K562 (cell line): ENCODE data around the gene CTDSP2. TPM values are rescaled to one million over a fixed set of nuclear protein-coding genes. Genes with fewer than 3 reads are reported as not detected.

Source experiments
- ASH1L ChIP-seq: fragments of 450-650 bp; IDR thresholded peaks from 2 replicates; pipeline ENCODE4 v1.6.1; 2018; ENCODE audit warnings: borderline replicate concordance, mild to moderate bottlenecking, low read depth; ENCODE audit not compliant: partially characterized antibody
- FOXK2 ChIP-seq, 2 experiments: fragments of 450-650 bp; IDR thresholded peaks in 1 of 2; conservative IDR thresholded peaks in 1 of 2; 2 replicates each; pipeline ENCODE4 v1.6.1; 2016; ENCODE audit warnings: low read depth in 2 of 2, mild to moderate bottlenecking in 1 of 2
- GABPA ChIP-seq: fragments of 200-800 bp; sonication (Bioruptor generic); conservative IDR thresholded peaks from 2 replicates; pipeline ENCODE4 v1.6.1; 2016; ENCODE audit warnings: low read depth, missing genetic modification characterization, missing compliant biosample characterization
- HCFC1 ChIP-seq: IDR thresholded peaks from 2 replicates; pipeline ENCODE4 v1.6.1; 2012; ENCODE audit warnings: low read depth, low read length, improper control_type of control experiment
- NCOA1 ChIP-seq: fragments of 450-650 bp; IDR thresholded peaks from 2 replicates; pipeline ENCODE4 v1.6.1; 2016; ENCODE audit warnings: low read depth
- SIRT6 ChIP-seq: IDR thresholded peaks from one replicate; pipeline ENCODE4 v1.6.1; 2012; ENCODE audit warnings: low read depth, mild to moderate bottlenecking, control low read depth, inconsistent platforms, low read length, moderate library complexity
- STAG1 ChIP-seq: sonication (generic); formaldehyde crosslinking; IDR thresholded peaks from 2 replicates; pipeline ENCODE4 v1.5.0; 2020; ENCODE audit warnings: missing genetic modification reagents, borderline replicate concordance
- ZNF316 ChIP-seq: fragments of 450-650 bp; IDR thresholded peaks from 2 replicates; pipeline ENCODE4 v1.6.1; 2016
- ZNF699 ChIP-seq: fragments of 250-450 bp; sonication (Bioruptor Pico); IDR thresholded peaks from 2 replicates; pipeline ENCODE4 v1.8.0; 2021; ENCODE audit warnings: mild to moderate bottlenecking, moderate library complexity; ENCODE audit not compliant: insufficient replicate concordance
- polyA plus RNA-seq, 8 experiments: library from polyadenylated mRNA; depleted of rRNA in 4 of 8; stranded (reverse) in 5 of 8; unstranded in 3 of 8; fragments of >200 nt; fragmentation: Nextera tagmentation in 2 of 8; fragmentation: Illumina TruSeq in 1 of 8; extraction: Ambion mirVana in 2 of 8; extraction: Trizol in 1 of 8; gene quantifications; 2 replicates each; pipeline versions ENCODE4 v1.2.1 to v1.2.3, GENCODE V29; 2011 to 2014; ENCODE audit warnings: inconsistent platforms in 1 of 8, missing spikeins in 1 of 8
- total RNA-seq, 7 experiments: library from RNA; depleted of rRNA in 6 of 7; stranded (reverse); fragments of >200 nt in 6 of 7; fragmentation: Illumina TruSeq in 2 of 7; extraction: Trizol in 2 of 7; gene quantifications; 2 replicates each; pipeline versions ENCODE4 v1.2.1 to v1.2.3, GENCODE V29; 2011 to 2021; ENCODE audit warnings: low replicate concordance in 1 of 7
- TF ChIP-seq, protein P1 (sequence below), 2 experiments: fragments of 450-650 bp; formaldehyde crosslinking in 1 of 2; IDR thresholded peaks; 2 replicates each; pipeline versions ENCODE4 v1.4.0 to v1.6.1; 2014 to 2020; ENCODE audit warnings: mild to moderate bottlenecking in 2 of 2, borderline replicate concordance in 1 of 2, low read depth in 1 of 2
- TF ChIP-seq, protein P2 (sequence below): fragments of 250-450 bp; sonication (Bioruptor Pico); IDR thresholded peaks from 2 replicates; pipeline ENCODE4 v1.8.0; 2022; ENCODE audit warnings: inconsistent platforms
- TF ChIP-seq, protein P3 (sequence below): fragments of 450-650 bp; IDR thresholded peaks from 2 replicates; pipeline ENCODE4 v1.6.1; 2014; ENCODE audit warnings: low read depth, mild to moderate bottlenecking, moderate library complexity, borderline replicate concordance

The CTDSP2 gene
- total and polyA plus RNA-seq, 9 of the 15 experiments (the other 6 are each of a cell fraction or from before 2014, with no cell fraction given) = 20.4 to 108 (median 47.7) TPM

DNA sequence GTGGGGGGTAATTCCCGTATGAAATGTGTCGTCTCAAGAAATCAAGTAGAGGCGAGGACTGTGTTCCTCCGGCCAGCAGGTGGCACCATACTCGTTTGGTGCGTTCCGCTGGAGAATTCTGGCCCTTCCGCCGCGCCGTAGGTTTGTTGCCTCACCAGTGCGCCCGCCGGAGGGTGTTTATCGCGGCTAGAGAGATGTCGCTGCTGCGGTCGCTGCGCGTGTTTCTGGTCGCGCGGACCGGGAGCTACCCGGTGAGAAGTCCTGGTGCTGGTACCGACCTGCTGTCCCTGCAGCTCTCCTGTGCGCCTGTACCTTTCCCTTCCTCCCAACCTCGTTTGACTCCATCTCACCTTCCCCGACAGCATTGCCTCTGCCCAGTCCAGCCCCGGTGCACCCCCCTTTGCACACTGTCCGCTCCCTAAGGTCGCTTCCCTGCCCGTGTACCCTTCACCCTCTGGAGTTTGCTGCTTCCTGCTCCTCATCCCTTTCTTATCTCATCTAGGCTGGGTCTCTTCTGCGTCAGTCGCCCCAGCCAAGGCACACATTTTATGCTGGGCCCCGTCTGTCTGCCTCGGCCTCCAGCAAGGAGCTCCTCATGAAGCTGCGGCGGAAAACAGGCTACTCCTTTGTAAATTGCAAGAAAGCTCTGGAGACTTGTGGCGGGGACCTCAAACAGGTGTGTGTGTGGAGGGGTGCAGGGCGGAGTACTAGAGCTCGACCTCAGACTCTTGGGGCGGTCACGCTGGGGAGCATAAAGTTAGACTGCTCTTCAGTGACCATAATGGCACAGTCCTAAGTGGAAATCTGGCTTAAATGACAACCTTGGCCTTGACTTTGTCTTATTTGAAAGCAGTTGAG is 63.7 kb downstream of the CTDSP2 start, which contains the start of gene TSFM (continued):
- TF ChIP-seq, protein P1, sequence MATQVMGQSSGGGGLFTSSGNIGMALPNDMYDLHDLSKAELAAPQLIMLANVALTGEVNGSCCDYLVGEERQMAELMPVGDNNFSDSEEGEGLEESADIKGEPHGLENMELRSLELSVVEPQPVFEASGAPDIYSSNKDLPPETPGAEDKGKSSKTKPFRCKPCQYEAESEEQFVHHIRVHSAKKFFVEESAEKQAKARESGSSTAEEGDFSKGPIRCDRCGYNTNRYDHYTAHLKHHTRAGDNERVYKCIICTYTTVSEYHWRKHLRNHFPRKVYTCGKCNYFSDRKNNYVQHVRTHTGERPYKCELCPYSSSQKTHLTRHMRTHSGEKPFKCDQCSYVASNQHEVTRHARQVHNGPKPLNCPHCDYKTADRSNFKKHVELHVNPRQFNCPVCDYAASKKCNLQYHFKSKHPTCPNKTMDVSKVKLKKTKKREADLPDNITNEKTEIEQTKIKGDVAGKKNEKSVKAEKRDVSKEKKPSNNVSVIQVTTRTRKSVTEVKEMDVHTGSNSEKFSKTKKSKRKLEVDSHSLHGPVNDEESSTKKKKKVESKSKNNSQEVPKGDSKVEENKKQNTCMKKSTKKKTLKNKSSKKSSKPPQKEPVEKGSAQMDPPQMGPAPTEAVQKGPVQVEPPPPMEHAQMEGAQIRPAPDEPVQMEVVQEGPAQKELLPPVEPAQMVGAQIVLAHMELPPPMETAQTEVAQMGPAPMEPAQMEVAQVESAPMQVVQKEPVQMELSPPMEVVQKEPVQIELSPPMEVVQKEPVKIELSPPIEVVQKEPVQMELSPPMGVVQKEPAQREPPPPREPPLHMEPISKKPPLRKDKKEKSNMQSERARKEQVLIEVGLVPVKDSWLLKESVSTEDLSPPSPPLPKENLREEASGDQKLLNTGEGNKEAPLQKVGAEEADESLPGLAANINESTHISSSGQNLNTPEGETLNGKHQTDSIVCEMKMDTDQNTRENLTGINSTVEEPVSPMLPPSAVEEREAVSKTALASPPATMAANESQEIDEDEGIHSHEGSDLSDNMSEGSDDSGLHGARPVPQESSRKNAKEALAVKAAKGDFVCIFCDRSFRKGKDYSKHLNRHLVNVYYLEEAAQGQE (IDR thresholded peaks at IDR 0.05; ENCODE audit: borderline replicate concordance) = peak; percentile 56; the same call in 1 of the 2 replicates
- TF ChIP-seq, protein P1 (CRISPR knock-in tag; IDR thresholded peaks at IDR 0.05; ENCODE audit: low read depth) = peak; percentile 54; the same call in 1 of the 2 replicates
- TF ChIP-seq ZNF699 (no peak), STAG1 (CRISPR knock-in tag) (0 out of 2 replicates have a peak, but pooled peaks have one; percentile 8), SIRT6 (peak; percentile 81), NCOA1 (peak; percentile 73), HCFC1 (peak; percentile 88), FOXK2 (conservative IDR thresholded peaks at IDR 0.05 in 1 of 2, IDR thresholded peaks at IDR 0.05 in 1 of 2; ENCODE audit: low read depth in 2 of 2) (peak; percentile 97 to 99), ZNF316 (peak; percentile 42; the same call in 1 of the 2 replicates), ASH1L (no peak), GABPA (tag) (peak; percentile 75)
- TF ChIP-seq, protein P2, sequence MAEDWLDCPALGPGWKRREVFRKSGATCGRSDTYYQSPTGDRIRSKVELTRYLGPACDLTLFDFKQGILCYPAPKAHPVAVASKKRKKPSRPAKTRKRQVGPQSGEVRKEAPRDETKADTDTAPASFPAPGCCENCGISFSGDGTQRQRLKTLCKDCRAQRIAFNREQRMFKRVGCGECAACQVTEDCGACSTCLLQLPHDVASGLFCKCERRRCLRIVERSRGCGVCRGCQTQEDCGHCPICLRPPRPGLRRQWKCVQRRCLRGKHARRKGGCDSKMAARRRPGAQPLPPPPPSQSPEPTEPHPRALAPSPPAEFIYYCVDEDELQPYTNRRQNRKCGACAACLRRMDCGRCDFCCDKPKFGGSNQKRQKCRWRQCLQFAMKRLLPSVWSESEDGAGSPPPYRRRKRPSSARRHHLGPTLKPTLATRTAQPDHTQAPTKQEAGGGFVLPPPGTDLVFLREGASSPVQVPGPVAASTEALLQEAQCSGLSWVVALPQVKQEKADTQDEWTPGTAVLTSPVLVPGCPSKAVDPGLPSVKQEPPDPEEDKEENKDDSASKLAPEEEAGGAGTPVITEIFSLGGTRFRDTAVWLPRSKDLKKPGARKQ = no peak
- TF ChIP-seq, protein P3, sequence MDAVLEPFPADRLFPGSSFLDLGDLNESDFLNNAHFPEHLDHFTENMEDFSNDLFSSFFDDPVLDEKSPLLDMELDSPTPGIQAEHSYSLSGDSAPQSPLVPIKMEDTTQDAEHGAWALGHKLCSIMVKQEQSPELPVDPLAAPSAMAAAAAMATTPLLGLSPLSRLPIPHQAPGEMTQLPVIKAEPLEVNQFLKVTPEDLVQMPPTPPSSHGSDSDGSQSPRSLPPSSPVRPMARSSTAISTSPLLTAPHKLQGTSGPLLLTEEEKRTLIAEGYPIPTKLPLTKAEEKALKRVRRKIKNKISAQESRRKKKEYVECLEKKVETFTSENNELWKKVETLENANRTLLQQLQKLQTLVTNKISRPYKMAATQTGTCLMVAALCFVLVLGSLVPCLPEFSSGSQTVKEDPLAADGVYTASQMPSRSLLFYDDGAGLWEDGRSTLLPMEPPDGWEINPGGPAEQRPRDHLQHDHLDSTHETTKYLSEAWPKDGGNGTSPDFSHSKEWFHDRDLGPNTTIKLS = peak; percentile 67; the same call in 1 of the 2 replicates
